Dendritic cell treated with granulocyte-macrophage colony-stimulating factor and Interleukin-4, amounts not matched to agents 40 ng/mL and 50 ng/mL, for 4 days (primary cell): Measurements from ENCODE around the gene STIM2.
A peak's percentile ranks its signal among the peaks of the same experiment; 100 is the strongest.

ENCODE experiments used
- H3K27ac Mint-ChIP-seq: one replicate; pipeline ENCODE4 v1.8.0; 2022; ENCODE audit warnings: mild to moderate bottlenecking, mixed read lengths
- H3K27me3 Mint-ChIP-seq: one replicate; pipeline ENCODE4 v1.8.0; 2022; ENCODE audit warnings: mild to moderate bottlenecking, mixed read lengths
- H3K36me3 Mint-ChIP-seq: one replicate; pipeline ENCODE4 v1.8.0; 2022; ENCODE audit warnings: low read depth, mixed read lengths
- H3K4me1 Mint-ChIP-seq: one replicate; pipeline ENCODE4 v1.8.0; 2022; ENCODE audit warnings: low read depth, mixed read lengths
- H3K4me3 Mint-ChIP-seq: one replicate; pipeline ENCODE4 v1.8.0; 2022; ENCODE audit warnings: mild to moderate bottlenecking, moderate library complexity, mixed read lengths
- H3K9me3 Mint-ChIP-seq: one replicate; pipeline ENCODE4 v1.8.0; 2022; ENCODE audit warnings: mixed read lengths
- intact Hi-C: fragments of 100-400 bp; cut with micrococcal nuclease; formaldehyde crosslinking; loops from one replicate; pipeline ENCODE4 v1.15.0; 2022

The STIM2 gene

DNA sequence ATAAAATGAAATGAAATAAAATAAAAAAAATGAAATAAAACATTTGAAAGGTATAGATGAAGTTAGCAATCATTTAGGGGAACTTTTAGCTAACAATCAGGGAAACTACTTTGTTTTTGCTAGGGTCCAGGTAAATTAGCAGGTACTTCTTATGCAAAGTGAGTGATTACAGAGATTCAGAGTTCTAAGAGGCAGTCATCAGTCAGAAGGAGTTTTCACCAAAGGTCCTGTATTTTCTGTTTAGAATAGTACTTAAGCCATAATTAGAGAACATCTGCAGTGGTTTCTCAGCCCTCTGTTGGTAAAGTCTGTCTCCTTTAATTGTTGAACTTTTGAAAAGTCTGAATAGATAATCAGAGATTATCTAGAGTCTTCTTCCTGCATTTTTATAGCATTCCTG, 50.6 kb downstream of the STIM2 start:
- no peaks in the 10 kb centered on the region for H3K27me3 Mint-ChIP-seq
- no peaks in the 10 kb centered on the region for H3K9me3 Mint-ChIP-seq
- H3K4me1 Mint-ChIP-seq = peaks cover 52% of the 10 kb centered on the region
- no peak overlapping the region for H3K4me3 Mint-ChIP-seq
- H3K36me3 Mint-ChIP-seq = peaks cover 6% of the 10 kb centered on the region
- intact Hi-C loops = no loop called here
- peak overlapping the region; percentile 41 for H3K27ac Mint-ChIP-seq

DNA sequence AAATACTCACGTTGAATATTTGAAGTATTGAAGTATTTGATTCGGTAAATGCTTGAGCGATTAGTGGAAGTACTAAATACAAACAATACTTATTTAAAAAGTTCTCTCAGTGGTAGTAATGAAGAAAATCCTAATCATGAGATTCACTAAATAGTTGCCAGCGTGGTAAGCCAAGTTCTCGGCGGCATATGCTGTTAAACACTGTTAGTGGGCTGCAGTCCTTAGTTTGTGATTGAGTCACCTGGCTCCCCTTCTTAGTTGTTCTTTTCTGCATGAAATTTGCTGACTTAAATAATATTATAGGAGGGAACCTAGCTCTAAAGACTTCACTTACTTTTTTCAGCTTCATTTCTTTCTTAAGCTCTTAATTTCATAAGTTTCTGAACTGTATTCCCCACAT, 51.4 kb downstream of the STIM2 start:
- Mint-ChIP-seq H3K27ac (no peak overlapping the region), H3K36me3 (peaks cover 6% of the 10 kb centered on the region), H3K27me3 (no peaks in the 10 kb centered on the region), H3K4me3 (no peak overlapping the region), H3K9me3 (no peaks in the 10 kb centered on the region), H3K4me1 (peaks cover 53% of the 10 kb centered on the region)
- intact Hi-C loops = no loop called here

DNA sequence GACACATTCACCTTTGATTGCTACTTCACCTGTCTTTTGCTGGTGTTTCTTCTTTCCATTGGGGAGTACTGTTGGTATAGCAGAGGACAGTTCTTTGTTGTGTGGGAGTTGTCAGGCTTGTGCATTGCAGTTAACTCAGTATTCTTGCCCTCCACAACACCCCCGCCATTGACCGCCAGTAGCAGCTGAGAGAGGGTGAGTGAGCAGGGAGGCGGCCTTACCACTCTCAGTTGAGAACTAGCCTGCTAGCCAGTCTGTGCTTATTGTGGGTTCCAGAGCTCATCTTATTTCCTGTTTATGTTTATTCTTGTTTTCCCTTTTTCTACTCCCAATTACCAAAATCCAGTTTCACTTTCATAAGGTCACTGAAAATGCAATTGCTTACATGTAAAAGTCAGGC, 52.2 kb downstream of the STIM2 start:
- Mint-ChIP-seq H3K9me3 (no peaks in the 10 kb centered on the region), H3K27me3 (no peaks in the 10 kb centered on the region), H3K4me3 (no peak overlapping the region), H3K4me1 (peaks cover 60% of the 10 kb centered on the region), H3K36me3 (peaks cover 6% of the 10 kb centered on the region), H3K27ac (no peak overlapping the region)
- intact Hi-C loops = no loop called here

DNA sequence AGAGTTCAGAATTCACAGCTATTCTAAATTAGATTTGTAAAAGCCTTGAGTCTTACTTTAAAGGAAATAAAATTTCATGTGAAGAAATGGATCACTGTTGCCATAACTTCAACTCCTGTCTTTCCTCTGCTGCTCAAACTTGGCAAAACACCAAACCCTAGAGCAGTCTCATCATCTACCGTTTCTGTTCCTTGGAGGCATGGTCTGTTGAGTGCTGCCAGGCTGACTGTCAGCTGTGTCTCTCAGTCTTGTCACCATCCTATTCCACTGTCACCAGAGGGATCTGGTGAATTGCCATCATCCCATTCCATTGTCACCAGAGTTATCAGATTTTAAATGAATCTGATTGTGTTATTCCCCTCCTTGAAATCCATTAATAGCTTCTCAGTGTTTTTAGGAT, 55.6 kb downstream of the STIM2 start:
- H3K4me1 Mint-ChIP-seq = peaks cover 44% of the 10 kb centered on the region
- intact Hi-C loops = loop anchor here (5.0 kb wide), 1 partner anchor 54 kb away; the partner anchor contains the start of gene STIM2
- no peaks in the 10 kb centered on the region for H3K27me3 Mint-ChIP-seq
- no peak overlapping the region for H3K4me3 Mint-ChIP-seq
- H3K36me3 Mint-ChIP-seq = peaks cover 26% of the 10 kb centered on the region
- H3K9me3 Mint-ChIP-seq = peaks cover 7% of the 10 kb centered on the region
- H3K27ac Mint-ChIP-seq = peak overlapping the region; percentile 29

DNA sequence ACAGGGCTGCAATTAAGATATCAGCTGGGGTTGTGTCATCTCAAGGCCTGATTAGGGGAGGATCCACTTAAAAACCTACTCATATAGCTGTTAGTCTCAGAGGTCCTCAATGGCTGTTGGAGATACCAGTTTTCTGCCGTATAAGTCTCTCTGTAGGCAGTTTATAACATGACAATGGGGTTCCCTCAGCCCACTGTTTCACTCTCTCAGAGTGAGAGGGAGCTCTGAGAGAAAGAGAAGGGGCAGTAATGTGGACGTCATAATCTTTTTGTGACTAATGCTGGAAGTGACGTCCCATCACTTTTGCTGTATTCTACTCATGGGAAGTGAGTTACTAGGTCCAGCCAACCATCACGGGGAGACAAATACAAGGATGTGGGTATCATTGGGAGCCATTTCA, 70.3 kb downstream of the STIM2 start:
- no peak overlapping the region for H3K27ac Mint-ChIP-seq
- no peak overlapping the region for H3K4me3 Mint-ChIP-seq
- intact Hi-C loops = no loop called here
- H3K9me3 Mint-ChIP-seq = no peaks in the 10 kb centered on the region
- peaks cover 19% of the 10 kb centered on the region for H3K4me1 Mint-ChIP-seq
- H3K27me3 Mint-ChIP-seq = no peaks in the 10 kb centered on the region
- H3K36me3 Mint-ChIP-seq = peaks cover 19% of the 10 kb centered on the region

DNA sequence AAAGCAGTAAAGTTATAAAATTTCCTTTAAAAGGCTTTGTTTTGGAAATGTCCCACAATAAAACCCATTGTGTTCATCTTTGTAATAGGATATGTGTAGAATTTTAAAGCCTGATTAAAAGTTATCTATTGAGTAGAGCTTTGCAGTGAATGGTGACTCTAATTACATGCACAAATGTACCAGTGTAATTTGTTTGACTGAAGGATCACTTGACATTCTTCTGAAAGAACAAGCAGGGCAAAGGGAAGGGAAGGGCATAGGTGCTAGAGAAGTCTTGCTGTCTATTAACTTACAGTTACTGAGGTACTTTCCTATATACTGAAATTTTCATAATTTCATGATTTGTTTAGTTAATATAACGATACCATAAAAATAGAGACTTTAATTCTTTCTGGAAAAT, 70.8 kb downstream of the STIM2 start:
- H3K27me3 Mint-ChIP-seq = no peaks in the 10 kb centered on the region
- H3K36me3 Mint-ChIP-seq = peaks cover 19% of the 10 kb centered on the region
- H3K4me3 Mint-ChIP-seq = no peak overlapping the region
- no peaks in the 10 kb centered on the region for H3K9me3 Mint-ChIP-seq
- peaks cover 23% of the 10 kb centered on the region for H3K4me1 Mint-ChIP-seq
- H3K27ac Mint-ChIP-seq = no peak overlapping the region
- intact Hi-C loops = no loop called here

DNA sequence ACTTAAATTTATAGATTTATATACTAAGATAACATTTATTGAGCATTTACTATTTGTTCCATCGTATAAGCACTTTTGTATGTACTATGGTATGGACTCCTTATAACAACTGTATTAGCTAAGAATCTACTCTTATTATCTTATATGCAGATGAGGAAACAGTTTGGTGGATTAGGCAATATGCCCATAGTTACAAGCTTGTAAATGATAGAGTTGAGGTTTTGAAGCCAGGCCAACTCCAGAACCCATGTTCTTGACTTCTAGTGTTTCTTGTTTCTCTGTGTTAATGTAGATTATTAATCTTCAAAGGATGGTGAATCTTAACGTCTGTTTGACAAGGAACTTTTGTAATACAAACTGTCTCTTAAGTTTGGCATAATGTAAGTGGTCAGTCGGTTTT, 71.3 kb downstream of the STIM2 start:
- Mint-ChIP-seq H3K36me3 (peaks cover 19% of the 10 kb centered on the region), H3K4me3 (no peak overlapping the region), H3K9me3 (no peaks in the 10 kb centered on the region), H3K27me3 (no peaks in the 10 kb centered on the region), H3K27ac (no peak overlapping the region), H3K4me1 (peaks cover 28% of the 10 kb centered on the region)
- intact Hi-C loops = no loop called here

DNA sequence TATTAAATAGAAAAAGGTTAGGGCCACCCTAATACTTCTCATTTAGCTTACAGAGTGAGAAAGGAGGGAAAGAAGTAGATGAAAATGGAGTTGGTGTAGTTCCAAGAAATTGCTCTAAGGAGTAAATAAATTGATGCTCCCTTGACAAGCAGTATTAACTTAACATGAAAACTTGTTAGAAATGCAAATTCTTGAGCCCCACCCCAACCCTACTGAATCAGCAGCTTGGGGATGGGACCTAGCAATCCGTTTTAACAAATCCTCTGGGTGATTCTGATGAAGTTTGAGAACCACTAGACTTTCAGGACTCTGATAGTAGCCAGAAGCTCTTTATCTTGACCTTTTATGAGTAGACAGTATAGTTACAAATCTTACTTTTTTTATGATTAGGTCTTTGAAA, 74.8 kb downstream of the STIM2 start:
- H3K9me3 Mint-ChIP-seq = no peaks in the 10 kb centered on the region
- H3K4me3 Mint-ChIP-seq = no peak overlapping the region
- H3K27me3 Mint-ChIP-seq = no peaks in the 10 kb centered on the region
- H3K36me3 Mint-ChIP-seq = peaks cover 14% of the 10 kb centered on the region
- H3K4me1 Mint-ChIP-seq = peaks cover 38% of the 10 kb centered on the region
- no peak overlapping the region for H3K27ac Mint-ChIP-seq
- intact Hi-C loops = no loop called here

DNA sequence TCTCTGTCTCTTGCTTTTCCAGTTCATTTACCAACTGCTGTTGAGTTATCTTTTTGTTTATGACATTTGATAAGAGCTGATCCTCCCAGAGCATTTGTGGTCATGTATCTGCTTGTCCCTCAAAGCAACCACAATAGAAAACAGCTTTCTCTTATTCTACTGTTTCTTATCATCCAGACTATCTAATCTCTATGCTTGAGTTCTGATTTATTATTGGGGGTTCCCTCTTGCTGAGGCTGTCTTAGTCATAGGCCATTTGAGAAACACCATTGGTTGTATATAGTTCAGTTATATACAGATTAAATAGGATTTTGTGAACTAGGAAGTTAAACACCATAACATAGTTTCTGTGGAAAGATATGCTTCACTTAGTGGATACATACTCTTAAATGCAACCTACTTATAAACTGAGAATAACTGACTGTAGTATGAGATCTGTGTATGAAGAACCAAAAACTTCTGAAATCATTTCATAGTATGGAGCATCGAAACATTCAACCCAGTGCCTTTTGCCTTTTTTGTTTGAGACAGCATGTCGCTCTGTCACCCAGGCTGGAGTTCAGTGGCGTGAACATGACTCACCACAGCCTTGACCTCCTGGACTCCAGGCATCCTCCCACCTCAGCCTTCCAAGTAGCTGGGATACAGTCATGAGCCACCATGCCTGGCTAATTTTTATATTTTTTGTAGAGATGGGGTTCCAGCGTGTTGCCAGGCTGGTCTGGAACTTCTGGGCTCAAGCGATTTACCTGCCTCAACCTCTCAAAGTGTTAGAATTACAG, 75.8 kb downstream of the STIM2 start:
- H3K36me3 Mint-ChIP-seq = peaks cover 8% of the 10 kb centered on the region
- peak overlapping the region; percentile 71 for H3K27ac Mint-ChIP-seq
- intact Hi-C loops = no loop called here
- H3K9me3 Mint-ChIP-seq = no peaks in the 10 kb centered on the region
- H3K4me1 Mint-ChIP-seq = peaks cover 42% of the 10 kb centered on the region
- no peaks in the 10 kb centered on the region for H3K27me3 Mint-ChIP-seq
- H3K4me3 Mint-ChIP-seq = no peak overlapping the region

DNA sequence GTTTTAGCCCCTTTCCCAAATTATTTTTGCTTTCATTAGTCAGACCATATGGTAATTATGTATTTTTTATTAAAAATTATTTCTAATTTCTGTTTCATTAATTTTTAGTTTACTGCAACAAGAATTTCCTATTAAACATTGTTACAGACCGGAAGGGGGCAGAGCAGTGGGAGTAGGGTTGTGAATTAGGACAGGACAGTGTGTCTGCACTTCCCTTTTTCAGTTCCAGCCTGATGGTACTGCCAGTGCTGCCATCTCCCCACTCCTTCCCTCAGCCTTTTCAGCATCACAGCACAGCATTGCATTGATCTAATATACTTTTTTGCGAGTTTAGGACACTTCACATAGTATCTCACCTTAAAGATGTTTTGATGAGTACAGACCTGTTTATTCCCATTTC, 76.5 kb downstream of the STIM2 start:
- H3K4me3 Mint-ChIP-seq = no peak overlapping the region
- H3K4me1 Mint-ChIP-seq = peaks cover 43% of the 10 kb centered on the region
- peaks cover 10% of the 10 kb centered on the region for H3K36me3 Mint-ChIP-seq
- intact Hi-C loops = no loop called here
- H3K9me3 Mint-ChIP-seq = no peaks in the 10 kb centered on the region
- no peaks in the 10 kb centered on the region for H3K27me3 Mint-ChIP-seq
- peak overlapping the region; percentile 71 for H3K27ac Mint-ChIP-seq

DNA sequence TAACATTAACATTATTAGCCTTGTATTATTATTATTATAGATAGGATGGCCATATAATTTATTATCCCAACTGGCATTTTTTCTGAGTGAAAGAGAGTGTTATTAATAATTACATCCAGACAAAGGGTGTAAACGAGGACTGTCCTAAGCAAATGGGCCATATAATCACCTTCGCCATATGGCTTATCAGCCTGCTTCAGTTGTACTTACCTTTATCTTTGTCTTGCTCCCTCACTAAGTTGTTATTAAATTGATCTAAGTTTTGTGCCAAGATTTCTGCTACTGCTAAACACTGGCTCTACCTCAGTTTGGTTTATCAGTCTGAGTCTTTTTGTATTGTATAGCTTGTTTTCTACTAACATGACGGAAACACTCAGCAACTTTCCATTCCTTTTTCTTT, 76.9 kb downstream of the STIM2 start:
- intact Hi-C loops = no loop called here
- H3K36me3 Mint-ChIP-seq = peaks cover 12% of the 10 kb centered on the region
- no peaks in the 10 kb centered on the region for H3K27me3 Mint-ChIP-seq
- no peak overlapping the region for H3K4me3 Mint-ChIP-seq
- H3K4me1 Mint-ChIP-seq = peaks cover 47% of the 10 kb centered on the region
- no peak overlapping the region for H3K27ac Mint-ChIP-seq
- no peaks in the 10 kb centered on the region for H3K9me3 Mint-ChIP-seq

DNA sequence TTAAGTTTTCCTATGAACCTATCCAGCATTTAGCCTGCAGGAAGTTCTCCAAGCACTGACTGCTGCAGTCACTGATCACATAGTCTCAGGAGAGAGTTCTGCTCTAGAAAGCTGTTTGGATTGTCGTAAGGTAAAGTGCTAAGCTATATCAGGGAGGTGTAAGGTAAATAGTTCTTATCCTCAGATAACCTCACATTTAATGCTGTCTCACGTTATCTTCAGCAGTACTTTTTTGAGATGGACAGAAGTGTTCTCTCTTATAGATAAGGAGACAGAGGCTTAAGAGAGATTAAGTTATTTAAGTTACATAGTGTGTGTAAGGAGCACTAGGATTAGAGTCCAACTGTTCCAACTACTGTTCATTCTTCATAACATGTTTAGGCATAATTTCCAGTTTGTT, 77.9 kb downstream of the STIM2 start:
- H3K4me1 Mint-ChIP-seq = peaks cover 51% of the 10 kb centered on the region
- no peak overlapping the region for H3K27ac Mint-ChIP-seq
- H3K9me3 Mint-ChIP-seq = no peaks in the 10 kb centered on the region
- intact Hi-C loops = no loop called here
- no peak overlapping the region for H3K4me3 Mint-ChIP-seq
- H3K27me3 Mint-ChIP-seq = no peaks in the 10 kb centered on the region
- peaks cover 6% of the 10 kb centered on the region for H3K36me3 Mint-ChIP-seq

DNA sequence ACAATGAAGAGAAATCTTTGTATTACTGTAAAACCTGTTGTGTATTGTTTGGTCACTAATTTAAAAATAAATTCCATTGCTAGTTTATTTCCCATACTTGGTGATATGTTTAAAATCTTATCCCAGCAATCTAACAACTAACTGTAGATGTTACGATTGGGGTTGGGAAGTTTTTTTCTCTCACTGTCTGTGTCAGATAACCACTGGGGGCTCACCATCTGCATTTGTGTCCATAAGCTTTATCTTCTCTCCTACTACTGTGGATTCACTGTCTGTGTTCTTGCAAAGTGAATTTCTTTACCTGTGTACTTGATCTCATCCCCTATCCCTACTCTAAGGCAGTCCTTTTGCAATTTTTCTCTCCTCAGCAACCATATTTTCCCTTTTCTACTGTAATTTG, 81.3 kb downstream of the STIM2 start:
- Mint-ChIP-seq H3K27me3 (no peaks in the 10 kb centered on the region), H3K9me3 (no peaks in the 10 kb centered on the region), H3K27ac (no peak overlapping the region), H3K36me3 (peaks cover 12% of the 10 kb centered on the region), H3K4me1 (peaks cover 37% of the 10 kb centered on the region), H3K4me3 (no peak overlapping the region)
- intact Hi-C loops = no loop called here

DNA sequence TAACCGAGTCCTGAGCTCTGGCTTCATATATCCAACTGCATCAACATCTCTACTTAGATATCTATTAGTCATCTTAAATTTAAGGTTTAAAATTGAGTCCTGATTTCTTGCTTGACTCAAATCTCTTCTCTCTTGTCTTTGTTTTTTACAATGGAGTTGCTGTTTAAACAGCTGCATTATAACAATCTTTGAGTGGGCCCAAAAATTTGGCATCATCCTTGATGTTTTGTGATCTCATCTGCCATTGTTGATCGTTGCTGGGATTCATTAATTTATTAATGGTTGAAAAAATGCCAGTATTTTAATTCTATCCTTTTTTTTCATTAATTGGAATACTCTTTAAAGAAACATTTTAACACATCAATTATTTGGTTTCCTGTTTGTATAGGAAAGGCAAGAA, 82.2 kb downstream of the STIM2 start:
- peaks cover 31% of the 10 kb centered on the region for H3K4me1 Mint-ChIP-seq
- H3K36me3 Mint-ChIP-seq = peaks cover 12% of the 10 kb centered on the region
- no peaks in the 10 kb centered on the region for H3K9me3 Mint-ChIP-seq
- H3K27ac Mint-ChIP-seq = no peak overlapping the region
- H3K27me3 Mint-ChIP-seq = no peaks in the 10 kb centered on the region
- intact Hi-C loops = no loop called here
- H3K4me3 Mint-ChIP-seq = no peak overlapping the region

DNA sequence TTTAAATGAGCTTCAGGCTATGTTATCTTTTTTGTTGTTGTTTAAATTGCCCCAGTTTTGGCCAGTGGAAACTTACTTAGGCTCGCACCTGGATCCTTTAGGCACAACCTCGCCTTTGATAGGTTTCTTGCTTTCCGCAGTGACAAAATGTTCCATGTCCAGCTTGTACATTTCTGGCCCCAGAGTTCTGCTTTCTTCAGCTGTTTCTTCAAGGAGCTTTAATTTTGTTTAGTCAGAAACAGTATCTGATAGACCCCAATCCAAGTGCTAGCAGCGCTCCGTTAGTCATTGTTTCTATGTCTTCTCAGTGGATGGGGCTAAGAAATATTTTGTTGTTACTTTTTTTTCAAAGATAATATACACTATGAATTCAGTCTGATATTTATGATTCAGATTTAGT, 82.8 kb downstream of the STIM2 start:
- Mint-ChIP-seq H3K4me1 (peaks cover 30% of the 10 kb centered on the region), H3K27ac (no peak overlapping the region)

More for the DNA sequence above, 82.8 kb downstream of the STIM2 start:
- no peaks in the 10 kb centered on the region for H3K9me3 Mint-ChIP-seq
- peaks cover 12% of the 10 kb centered on the region for H3K36me3 Mint-ChIP-seq
- intact Hi-C loops = no loop called here
- H3K27me3 Mint-ChIP-seq = no peaks in the 10 kb centered on the region
- no peak overlapping the region for H3K4me3 Mint-ChIP-seq
